Lower leg skin (tissue), 3 donors: Measurements from ENCODE around the gene NRL.

ENCODE experiments used
- CTCF ChIP-seq, 3 donors: fragments of 450-650 bp; IDR thresholded peaks; one replicate each; pipeline ENCODE4 v1.5.1; 2016; ENCODE audit warnings: antibody characterized with exemption in 3 of 3, mild to moderate bottlenecking in 3 of 3, moderate library complexity in 2 of 3
- POLR2A ChIP-seq, 2 donors: fragments of 450-650 bp; IDR thresholded peaks; one replicate each; pipeline ENCODE4 v1.6.1; 2016 to 2017; ENCODE audit warnings: antibody characterized with exemption in 2 of 2, mild to moderate bottlenecking in 1 of 2, moderate library complexity in 1 of 2

GRCh38 chr14:24085215-24085614 lies 29.5 kb downstream of the NRL start:
- TF ChIP-seq CTCF (IDR thresholded peaks at IDR 0.05) = no peak
- TF ChIP-seq POLR2A (IDR thresholded peaks at IDR 0.05) = no peak
